ENCODE measurements around the gene GUCD1.

Gene GUCD1

DNA sequence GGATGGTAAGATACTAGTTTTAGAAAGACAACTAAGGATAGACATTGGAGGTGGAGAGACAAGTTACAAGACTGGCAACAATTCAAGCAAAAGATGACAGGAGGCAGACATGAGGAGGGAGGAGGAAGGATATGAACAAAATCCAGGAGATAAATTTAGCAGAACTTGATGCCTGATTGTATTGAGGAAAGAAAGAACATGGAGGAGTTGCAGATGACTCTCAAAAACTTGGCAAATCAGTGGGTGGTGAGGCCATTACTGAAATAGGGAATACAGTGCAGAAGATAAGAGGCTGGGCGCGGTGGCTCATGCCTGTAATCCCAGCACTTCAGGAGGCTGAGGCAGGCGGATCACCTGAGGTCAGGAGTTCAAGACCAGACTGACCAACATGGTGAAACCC is 62.5 kb downstream of the GUCD1 start:
- TF ChIP-seq, protein P1, sequence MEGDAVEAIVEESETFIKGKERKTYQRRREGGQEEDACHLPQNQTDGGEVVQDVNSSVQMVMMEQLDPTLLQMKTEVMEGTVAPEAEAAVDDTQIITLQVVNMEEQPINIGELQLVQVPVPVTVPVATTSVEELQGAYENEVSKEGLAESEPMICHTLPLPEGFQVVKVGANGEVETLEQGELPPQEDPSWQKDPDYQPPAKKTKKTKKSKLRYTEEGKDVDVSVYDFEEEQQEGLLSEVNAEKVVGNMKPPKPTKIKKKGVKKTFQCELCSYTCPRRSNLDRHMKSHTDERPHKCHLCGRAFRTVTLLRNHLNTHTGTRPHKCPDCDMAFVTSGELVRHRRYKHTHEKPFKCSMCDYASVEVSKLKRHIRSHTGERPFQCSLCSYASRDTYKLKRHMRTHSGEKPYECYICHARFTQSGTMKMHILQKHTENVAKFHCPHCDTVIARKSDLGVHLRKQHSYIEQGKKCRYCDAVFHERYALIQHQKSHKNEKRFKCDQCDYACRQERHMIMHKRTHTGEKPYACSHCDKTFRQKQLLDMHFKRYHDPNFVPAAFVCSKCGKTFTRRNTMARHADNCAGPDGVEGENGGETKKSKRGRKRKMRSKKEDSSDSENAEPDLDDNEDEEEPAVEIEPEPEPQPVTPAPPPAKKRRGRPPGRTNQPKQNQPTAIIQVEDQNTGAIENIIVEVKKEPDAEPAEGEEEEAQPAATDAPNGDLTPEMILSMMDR (conservative IDR thresholded peaks at IDR 0.05; ENCODE audit: low read length): no peak
- DNase-seq (ENCODE audit: low read depth): no peak
- H3K4me3 ChIP-seq (ENCODE audit: low read length): no peak overlapping the region
